Heart right ventricle (tissue), 16 donors: ENCODE results near the gene IKZF3. TPM values are rescaled to one million over a fixed set of nuclear protein-coding genes. Genes with fewer than 3 reads are reported as not detected.

Experiments
- ATAC-seq, 8 donors: fragments of 200-7000 bp; cut with Tn5 transposase; one replicate each; pipeline ENCODE4 v1.9.1; 2020; ENCODE audit warnings: mild to moderate bottlenecking in 8 of 8, moderate library complexity in 8 of 8, moderate number of reproducible peaks in 1 of 8
- DNase-seq, 2 donors: peaks; one replicate each; pipeline ENCODE4 v3.0.0-alpha.2; 2020
- H3K27ac ChIP-seq, 10 donors: fragments of 200-600 bp; sonication (generic) in 2 of 10; one replicate each; pipeline versions ENCODE4 v1.5.0 to v1.8.0; 2020 to 2022; ENCODE audit warnings: mild to moderate bottlenecking in 3 of 10
- H3K27me3 ChIP-seq, 7 donors: fragments of 200-600 bp; one replicate each; pipeline ENCODE4 v1.8.0; 2021 to 2022; ENCODE audit warnings: mild to moderate bottlenecking in 2 of 7
- H3K36me3 ChIP-seq, 9 donors: fragments of 200-600 bp; sonication (generic) in 1 of 9; one replicate each; pipeline versions ENCODE4 v1.5.0 to v1.8.0; 2020 to 2022; ENCODE audit warnings: mild to moderate bottlenecking in 2 of 9
- H3K4me1 ChIP-seq, 9 donors: fragments of 200-600 bp; sonication (generic) in 1 of 9; one replicate each; pipeline versions ENCODE4 v1.5.0 to v1.8.0; 2020 to 2022; ENCODE audit warnings: mild to moderate bottlenecking in 4 of 9
- H3K4me3 ChIP-seq, 10 donors: fragments of 200-600 bp; sonication (generic) in 2 of 10; one replicate each; pipeline versions ENCODE4 v1.5.0 to v1.8.0; 2020 to 2022; ENCODE audit warnings: mild to moderate bottlenecking in 7 of 10, moderate library complexity in 2 of 10
- H3K9me3 ChIP-seq, 11 donors: fragments of 200-600 bp in 10 of 11; sonication (generic) in 2 of 11; one replicate each; pipeline versions ENCODE4 v1.5.0 to v1.8.0; 2013 to 2022; ENCODE audit warnings: mild to moderate bottlenecking in 2 of 11, control low read depth in 1 of 11, moderate library complexity in 1 of 11
- WGBS, 2 donors: extraction: QIAGEN DNeasy Blood & Tissue Kit; methylation state at CpG; one replicate each; pipeline ENCODE4 v1.1.7; 2013; ENCODE audit warnings: inconsistent platforms in 1 of 2; 5-methylcytosine and 5-hydroxymethylcytosine counted together
- intact Hi-C, 10 donors: fragments of 100-400 bp; cut with DNase I; formaldehyde crosslinking; loops; one replicate each; pipeline versions ENCODE4 v1.11.1 to v1.14.2; 2022
- microRNA-seq, 2 donors: library from miRNA; unstranded; fragments of <30 nt; microRNA quantifications; one replicate each; pipeline ENCODE4 v1.2.0, GENCODE V29; 2021
- polyA plus RNA-seq, 2 donors: library from polyadenylated mRNA; stranded (reverse); fragments of 200-250 nt; gene quantifications; one replicate each; pipeline ENCODE4 v1.2.3, GENCODE V29; 2013
- total RNA-seq, 10 donors: library from RNA; stranded (reverse); fragmentation: NEBNext Ultra II Directional in 3 of 10; extraction: Animal tissue kit (Norgen Biotek cat#: 25700) in 3 of 10; gene quantifications; one replicate each; pipeline versions ENCODE4 v1.2.1 to v1.2.4, GENCODE V29; 2021 to 2023
- TF ChIP-seq, protein P1 (sequence below), 9 donors: fragments of 200-600 bp; sonication (generic) in 2 of 9; IDR thresholded peaks; one replicate each; pipeline versions ENCODE4 v1.5.0 to v1.8.0; 2021 to 2022; ENCODE audit warnings: antibody characterized with exemption in 9 of 9, mild to moderate bottlenecking in 5 of 9, moderate library complexity in 1 of 9
- donor health status: Arrhythmogenic right ventricular cardiomyopathy.
- donor health status: ischemic (EF 13 %, LVEDD 7.1; RV severe dilation, severe dysfunction).
- donor health status: healthy with polysubstance abuse.
- donor health status: DM: no; HTN: yes; CAD: no.
- donor health status: DM: no; HTN: no; CAD: no.
- donor health status: ischemic (EF 25% LVEDD 6.9; RV normal size, moderate dysfunction).
- donor health status: ischemic (EF 25% LVEDD 5.7; RV mildly dilated, moderate dysfunction).
- donor health status: healthy.
- donor health status: DM: yes; HTN: yes; CAD: no.
- donor health status: Ischemic cardiomyopathy.
- donor health status: ischemic (EF 35%, LVEDD 5.7; RV mildly dilated, moderate dysfunction).
- donor health status: nonischemic (EF 11% LVEDD 7.7; RV severe dilation, severe dysfunction).
- donor health status: DM: yes; HTN: yes; CAD: no.
- donor health status: PGD.
- donor health status: ischemic (EF 29% LVEDD 5.4; RV normal size, mild dysfunction).
- donor health status: nonischemic (EF 23%, LVEDD 6.1; RV moderate dilation, normal function).

IKZF3 gene
- total and polyA plus RNA-seq, 12 donors = 0.06 to 5.0 (median 0.26) TPM

DNA sequence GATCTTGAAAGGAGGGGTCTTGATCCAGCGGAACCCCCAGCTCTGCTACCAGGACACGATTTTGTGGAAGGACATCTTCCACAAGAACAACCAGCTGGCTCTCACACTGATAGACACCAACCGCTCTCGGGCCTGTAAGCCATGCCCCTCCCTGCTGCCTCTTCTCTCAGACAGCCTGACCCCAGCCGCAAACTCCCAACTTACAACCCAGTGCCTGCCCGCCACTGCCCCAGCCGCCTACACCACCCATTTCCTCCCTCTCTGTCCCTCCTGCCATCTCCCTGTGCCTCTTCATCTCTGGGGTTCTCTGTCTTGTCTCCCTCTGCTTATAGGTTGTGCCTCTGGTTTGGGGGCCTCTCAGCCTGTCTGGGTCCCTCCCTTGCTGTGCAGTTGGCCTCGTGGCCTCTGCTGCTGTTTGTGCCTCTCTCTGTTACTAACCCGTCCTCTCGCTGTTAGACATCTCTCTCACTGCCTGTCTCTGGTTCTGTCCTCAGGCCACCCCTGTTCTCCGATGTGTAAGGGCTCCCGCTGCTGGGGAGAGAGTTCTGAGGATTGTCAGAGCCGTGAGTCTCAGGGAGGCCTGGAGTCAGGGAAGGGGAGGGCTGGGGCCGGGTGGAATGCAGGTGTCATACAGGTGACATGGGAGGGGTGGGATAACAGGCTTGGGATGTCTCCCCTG lies 154.7 kb downstream of the IKZF3 start:
- Histone ChIP-seq H3K4me3 (no peak overlapping the region), H3K4me1 (peaks cover 3 to 26% (median 14%) of the 10 kb centered on the region in 9 donors), H3K9me3 (no peaks in the 10 kb centered on the region), H3K27me3 (no peaks in the 10 kb centered on the region), H3K27ac (no peak overlapping the region), H3K36me3 (peaks cover 0 to 77% (median 33%) of the 10 kb centered on the region in 9 donors)
- 85 to 86% methylated on average over 14 of the region's 14 CpGs for WGBS, 2 donors
- DNase-seq (no peak), ATAC-seq (no peak)
- intact Hi-C loops = no loop called here
- TF ChIP-seq, protein P1, sequence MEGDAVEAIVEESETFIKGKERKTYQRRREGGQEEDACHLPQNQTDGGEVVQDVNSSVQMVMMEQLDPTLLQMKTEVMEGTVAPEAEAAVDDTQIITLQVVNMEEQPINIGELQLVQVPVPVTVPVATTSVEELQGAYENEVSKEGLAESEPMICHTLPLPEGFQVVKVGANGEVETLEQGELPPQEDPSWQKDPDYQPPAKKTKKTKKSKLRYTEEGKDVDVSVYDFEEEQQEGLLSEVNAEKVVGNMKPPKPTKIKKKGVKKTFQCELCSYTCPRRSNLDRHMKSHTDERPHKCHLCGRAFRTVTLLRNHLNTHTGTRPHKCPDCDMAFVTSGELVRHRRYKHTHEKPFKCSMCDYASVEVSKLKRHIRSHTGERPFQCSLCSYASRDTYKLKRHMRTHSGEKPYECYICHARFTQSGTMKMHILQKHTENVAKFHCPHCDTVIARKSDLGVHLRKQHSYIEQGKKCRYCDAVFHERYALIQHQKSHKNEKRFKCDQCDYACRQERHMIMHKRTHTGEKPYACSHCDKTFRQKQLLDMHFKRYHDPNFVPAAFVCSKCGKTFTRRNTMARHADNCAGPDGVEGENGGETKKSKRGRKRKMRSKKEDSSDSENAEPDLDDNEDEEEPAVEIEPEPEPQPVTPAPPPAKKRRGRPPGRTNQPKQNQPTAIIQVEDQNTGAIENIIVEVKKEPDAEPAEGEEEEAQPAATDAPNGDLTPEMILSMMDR (IDR thresholded peaks at IDR 0.05) = no peak

Small RNAs within 50 kb of the gene (microRNA-seq; reads per million reads assigned to microRNA genes)
- gene MIR4728 = 0 to 1.5 reads per million in 2 donors

Other genes with a start within 250 kb of the IKZF3 start
- gene PPP1R1B, start 237.4 kb downstream of the IKZF3 start, total RNA-seq = 1 to 10 TPM in 2 of 10 donors, under 1 TPM in 7, not detected in 1; 0.28 to 1.1 (median 0.63) TPM
- 1 to 10 TPM in 1 of 2 donors, under 1 TPM in 1; 0.80 to 2.1 TPM for gene PPP1R1B, start 237.4 kb downstream of the IKZF3 start, polyA plus RNA-seq
- gene STARD3, start 227.2 kb downstream of the IKZF3 start, total RNA-seq = 10 to 100 TPM; 14.2 to 25.3 (median 19.6) TPM
- 10 to 100 TPM; 39.2 to 46.1 TPM for gene STARD3, start 227.2 kb downstream of the IKZF3 start, polyA plus RNA-seq
- 1,000 to 10,000 TPM; 3,683 to 6,290 (median 4,342) TPM for gene TCAP, start 199.0 kb downstream of the IKZF3 start, total RNA-seq
- 1,000 to 10,000 TPM; 2,452 to 2,624 TPM for gene TCAP, start 199.0 kb downstream of the IKZF3 start, polyA plus RNA-seq
- gene PNMT, start 195.9 kb downstream of the IKZF3 start, total RNA-seq = 10 to 100 TPM in 1 of 10 donors, 1 to 10 TPM in 9; 2.7 to 12.8 (median 3.9) TPM
- gene PNMT, start 195.9 kb downstream of the IKZF3 start, polyA plus RNA-seq = 10 to 100 TPM; 16.8 to 30.0 TPM
- 10 to 100 TPM in 9 of 10 donors, 1 to 10 TPM in 1; 9.2 to 18.2 (median 13.8) TPM for gene PGAP3, start 176.3 kb downstream of the IKZF3 start, total RNA-seq
- 10 to 100 TPM; 12.5 to 16.8 TPM for gene PGAP3, start 176.3 kb downstream of the IKZF3 start, polyA plus RNA-seq
- gene ERBB2, start 164.2 kb downstream of the IKZF3 start, total RNA-seq = 10 to 100 TPM; 53.9 to 89.1 (median 68.1) TPM
- 10 to 100 TPM; 40.3 to 41.2 TPM for gene ERBB2, start 164.2 kb downstream of the IKZF3 start, polyA plus RNA-seq
- gene MIEN1, start 133.8 kb downstream of the IKZF3 start, total RNA-seq = 10 to 100 TPM; 27.7 to 68.4 (median 39.1) TPM
- gene MIEN1, start 133.8 kb downstream of the IKZF3 start, polyA plus RNA-seq = 100 to 1,000 TPM; 104 to 190 TPM
- 1 to 10 TPM in 5 of 10 donors, under 1 TPM in 5; 0.44 to 4.7 (median 1.0) TPM for gene GRB7, start 126.4 kb downstream of the IKZF3 start, total RNA-seq
- 1 to 10 TPM; 1.1 to 2.9 TPM for gene GRB7, start 126.4 kb downstream of the IKZF3 start, polyA plus RNA-seq
- not detected for gene ZPBP2, start 3.9 kb upstream of the IKZF3 start, total RNA-seq
- not detected for gene ZPBP2, start 3.9 kb upstream of the IKZF3 start, polyA plus RNA-seq
- 1 to 10 TPM in 9 of 10 donors, under 1 TPM in 1; 0.72 to 4.6 (median 2.5) TPM for gene GSDMB, start 54.3 kb upstream of the IKZF3 start, total RNA-seq
- 10 to 100 TPM in 1 of 2 donors, 1 to 10 TPM in 1; 2.1 to 11.9 TPM for gene GSDMB, start 54.3 kb upstream of the IKZF3 start, polyA plus RNA-seq
- gene ORMDL3, start 63.3 kb upstream of the IKZF3 start, total RNA-seq = 10 to 100 TPM; 33.5 to 94.3 (median 66.8) TPM
- gene ORMDL3, start 63.3 kb upstream of the IKZF3 start, polyA plus RNA-seq = 10 to 100 TPM; 51.4 to 56.3 TPM
- not detected for gene LRRC3C, start 63.4 kb upstream of the IKZF3 start, total RNA-seq
- not detected for gene LRRC3C, start 63.4 kb upstream of the IKZF3 start, polyA plus RNA-seq
- 1 to 10 TPM in 1 of 10 donors, under 1 TPM in 4, not detected in 5; 0.15 to 1.3 (median 0.57) TPM for gene GSDMA, start 98.7 kb upstream of the IKZF3 start, total RNA-seq
- under 1 TPM in 1 of 2 donors, not detected in 1; 0.06 TPM for gene GSDMA, start 98.7 kb upstream of the IKZF3 start, polyA plus RNA-seq
- gene PSMD3, start 116.5 kb upstream of the IKZF3 start, total RNA-seq = 100 to 1,000 TPM in 1 of 10 donors, 10 to 100 TPM in 9; 76.5 to 113 (median 81.8) TPM
- gene PSMD3, start 116.5 kb upstream of the IKZF3 start, polyA plus RNA-seq = 100 to 1,000 TPM in 1 of 2 donors, 10 to 100 TPM in 1; 46.7 to 109 TPM
- 1 to 10 TPM in 2 of 10 donors, under 1 TPM in 1, not detected in 7; 0.81 to 4.2 (median 1.6) TPM for gene CSF3, start 151.1 kb upstream of the IKZF3 start, total RNA-seq
- gene CSF3, start 151.1 kb upstream of the IKZF3 start, polyA plus RNA-seq = under 1 TPM; 0.29 to 0.32 TPM
- gene MED24, start 190.1 kb upstream of the IKZF3 start, total RNA-seq = 10 to 100 TPM; 46.7 to 63.2 (median 58.4) TPM
- 10 to 100 TPM; 47.2 to 75.6 TPM for gene MED24, start 190.1 kb upstream of the IKZF3 start, polyA plus RNA-seq
- gene THRA, start 198.7 kb upstream of the IKZF3 start, total RNA-seq = 100 to 1,000 TPM in 1 of 10 donors, 10 to 100 TPM in 9; 59.8 to 102 (median 69.7) TPM
- 10 to 100 TPM; 29.8 to 44.2 TPM for gene THRA, start 198.7 kb upstream of the IKZF3 start, polyA plus RNA-seq
- gene NR1D1, start 236.3 kb upstream of the IKZF3 start, total RNA-seq = 10 to 100 TPM in 7 of 10 donors, 1 to 10 TPM in 3; 5.5 to 41.3 (median 29.9) TPM
- 10 to 100 TPM in 1 of 2 donors, 1 to 10 TPM in 1; 7.1 to 24.4 TPM for gene NR1D1, start 236.3 kb upstream of the IKZF3 start, polyA plus RNA-seq